Measurements from ENCODE around the gene GRK6.
"Not testable (repeated sequence)": the region's sequence is repeated elsewhere in the genome, so short reads cannot be mapped to it uniquely, and the experiment has no call there.

GRK6 gene

GRCh38 chr5:177483994-177484901 lies 57.8 kb downstream of the GRK6 start:
- in situ Hi-C loops (cut with MboI; ENCODE audit: low sequenced_read_pairs), result no loop called here

DNA sequence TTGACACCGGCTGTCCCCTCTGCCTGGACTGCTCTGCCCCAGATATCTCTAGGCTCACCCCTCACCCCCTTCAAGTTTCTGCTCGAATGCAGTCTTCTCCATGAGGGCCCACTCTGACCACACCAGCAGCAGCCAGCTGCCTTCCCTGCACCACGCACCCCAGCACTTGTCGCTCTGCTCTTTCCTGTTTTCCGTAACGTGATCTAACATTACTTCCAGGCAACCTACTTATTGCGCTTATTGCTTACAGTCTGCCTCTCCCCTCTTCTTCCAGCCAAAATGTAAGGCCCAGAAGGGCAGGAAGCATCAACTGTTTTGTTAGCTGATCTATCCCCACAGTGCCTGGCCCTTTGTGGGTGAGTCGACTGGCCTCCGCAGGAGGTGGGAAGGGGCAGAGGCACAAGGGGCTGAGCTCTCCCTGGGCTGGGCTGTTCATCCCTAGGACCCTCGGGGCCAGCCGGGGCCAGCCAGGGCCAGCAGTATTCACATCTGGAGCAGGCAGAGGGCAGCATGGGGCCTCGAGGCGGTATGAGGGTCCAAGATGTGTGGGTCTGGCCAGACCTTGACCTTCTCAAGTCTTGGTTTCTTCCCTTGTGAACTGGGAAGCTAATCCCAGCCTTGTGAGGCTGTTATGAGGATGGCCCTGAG lies 58.5 kb downstream of the GRK6 start:
- in situ Hi-C loops (cut with MboI; ENCODE audit: low sequenced_read_pairs), result no loop called here

- in situ Hi-C loops (cut with MboI; ENCODE audit: low sequenced_read_pairs), result not testable (repeated sequence)
Measured at GRCh38 chr5:177485753-177486152, 59.3 kb downstream of the GRK6 start.

DNA sequence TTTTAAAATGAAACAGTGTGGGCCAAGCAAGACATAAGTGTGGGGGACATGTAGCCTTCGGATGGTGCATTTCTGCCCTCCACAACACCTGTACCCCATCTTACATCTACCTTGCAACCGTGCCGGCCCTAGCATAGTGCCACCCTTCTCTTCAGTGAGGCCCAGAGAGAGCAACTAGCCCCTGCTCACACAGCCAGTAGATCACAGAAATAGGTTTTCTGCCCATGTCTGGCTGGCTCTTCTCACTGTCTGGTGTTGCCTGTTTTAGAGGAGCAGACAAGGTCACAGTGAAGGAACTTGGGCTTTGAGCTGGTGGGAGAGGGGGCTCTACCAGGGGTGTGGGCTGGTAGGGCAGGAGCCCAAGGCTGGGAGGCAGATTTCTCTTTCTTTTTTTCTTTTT lies 59.8 kb downstream of the GRK6 start:
- in situ Hi-C loops (cut with MboI; ENCODE audit: low sequenced_read_pairs), result no loop called here

DNA sequence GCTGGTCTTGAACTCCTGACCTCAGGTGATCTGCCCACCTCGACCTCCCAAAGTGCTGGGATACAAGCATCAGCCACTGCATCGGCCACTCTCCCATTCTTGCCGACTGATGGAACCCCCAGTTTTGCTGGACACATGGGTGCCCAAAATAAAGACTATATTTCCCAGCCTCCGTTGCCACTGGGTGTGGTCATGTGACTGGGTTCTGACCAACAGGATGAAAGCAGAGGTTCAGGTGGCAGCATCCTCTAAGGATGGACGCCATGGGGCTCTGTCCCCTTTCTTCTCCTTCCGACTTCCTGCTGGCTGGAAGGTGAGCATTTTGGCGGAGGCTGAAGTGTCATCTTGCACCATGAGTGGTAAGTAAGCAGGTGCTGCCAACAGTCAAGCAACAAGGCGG lies 60.7 kb downstream of the GRK6 start:
- in situ Hi-C loops (cut with MboI; ENCODE audit: low sequenced_read_pairs), result no loop called here

DNA sequence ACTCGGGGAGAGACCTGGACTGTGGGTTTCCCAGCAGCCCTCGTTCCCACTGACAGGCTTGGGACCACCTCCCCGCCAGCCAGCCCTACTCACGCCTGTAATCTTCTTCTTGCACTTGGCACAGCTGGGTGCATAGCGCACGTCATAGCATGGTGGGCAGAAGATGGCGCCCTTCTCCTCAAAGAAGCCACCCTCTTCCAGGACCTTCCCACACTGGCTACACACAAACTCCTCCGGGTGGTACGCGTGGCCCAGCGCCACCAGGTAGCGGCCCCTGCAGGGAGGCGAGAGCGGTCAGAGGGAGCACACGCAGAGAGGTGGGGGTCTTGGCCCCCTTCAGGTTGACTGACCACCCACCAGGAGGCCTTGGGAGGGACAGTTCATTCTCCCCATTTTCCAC lies 61.5 kb downstream of the GRK6 start:
- in situ Hi-C loops (cut with MboI; ENCODE audit: low sequenced_read_pairs), result no loop called here

GRCh38 chr5:177489119-177489716 lies 62.7 kb downstream of the GRK6 start:
- in situ Hi-C loops (cut with MboI; ENCODE audit: low sequenced_read_pairs), result no loop called here

- in situ Hi-C loops (cut with MboI; ENCODE audit: low sequenced_read_pairs), result no loop called here
Measured at GRCh38 chr5:177490311-177490991, 64.0 kb downstream of the GRK6 start.

- in situ Hi-C loops (cut with MboI; ENCODE audit: low sequenced_read_pairs), result no loop called here
Measured at GRCh38 chr5:177490992-177491391, 64.5 kb downstream of the GRK6 start.

DNA sequence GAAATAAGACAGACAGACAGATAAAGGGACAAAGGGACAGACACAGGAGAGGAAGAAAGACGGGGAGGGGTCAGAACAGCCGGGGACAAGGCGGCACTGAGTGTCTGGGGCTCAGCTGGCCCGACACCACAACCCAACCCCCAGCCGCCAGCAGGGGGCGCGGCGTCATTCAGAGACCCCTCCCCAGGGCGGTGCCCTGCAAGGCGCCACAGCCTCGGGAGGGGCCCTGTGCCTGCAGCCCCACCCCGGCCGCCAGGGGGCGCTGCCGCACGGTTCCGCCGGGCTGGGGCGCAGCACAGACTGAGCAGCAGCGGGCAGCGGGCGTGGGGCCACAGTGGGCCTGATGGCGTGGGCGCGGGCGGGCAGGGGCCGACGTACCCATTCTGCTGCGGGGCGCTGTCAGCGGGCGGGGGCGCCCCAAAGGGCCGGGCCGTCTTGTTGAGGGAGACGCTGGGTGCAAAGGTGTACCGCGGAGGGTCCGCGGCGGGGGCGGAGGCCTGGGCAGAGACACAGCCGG lies 65.0 kb downstream of the GRK6 start:
- in situ Hi-C loops (cut with MboI; ENCODE audit: low sequenced_read_pairs), result no loop called here

GRCh38 chr5:177491983-177492746 lies 65.7 kb downstream of the GRK6 start:
- in situ Hi-C loops (cut with MboI; ENCODE audit: low sequenced_read_pairs), result no loop called here

Data from hTERT RPE-1 (cell line).